OCI-LY3 (cell line): ENCODE data around the gene SH2D3A.

Experiments
- H2AFZ ChIP-seq: fragments of 200-600, 300-600 bp; shearing (Covaris generic); 2 replicates; pipeline ENCODE4 v1.6.0; 2014; ENCODE audit warnings: antibody characterized with exemption, low read depth, low read length
- H3K27ac ChIP-seq: fragments of 200-600, 300-600 bp; sonication (generic); 2 replicates; pipeline ENCODE4 v1.5.1; 2014; ENCODE audit warnings: mild to moderate bottlenecking, low read length, moderate library complexity, mixed read lengths
- H3K27me3 ChIP-seq: fragments of 200-600, 300-600 bp; sonication (generic); 2 replicates; pipeline ENCODE4 v1.6.1; 2014; ENCODE audit warnings: low read depth, low read length, mixed read lengths
- H3K36me3 ChIP-seq: fragments of 200-600, 300-600 bp; sonication (generic); replicated peaks from 2 replicates; pipeline ENCODE3; 2014; ENCODE audit warnings: low read depth, low read length, mixed read lengths
- H3K4me1 ChIP-seq: fragments of 300-600, 200-600 bp; sonication (generic); 2 replicates; pipeline ENCODE4 v1.6.1; 2014; ENCODE audit warnings: low read length, mixed read lengths
- H3K4me2 ChIP-seq: fragments of 200-600, 300-600 bp; sonication (generic); 2 replicates; pipeline ENCODE4 v1.6.1; 2014; ENCODE audit warnings: low read length, mixed read lengths
- H3K4me3 ChIP-seq: fragments of 300-600, 200-600 bp; sonication (generic); 2 replicates; pipeline ENCODE4 v1.5.1; 2014; ENCODE audit warnings: antibody characterized with exemption, mild to moderate bottlenecking, low read length, moderate library complexity
- H3K79me2 ChIP-seq: fragments of 300-600, 200-600 bp; shearing (Covaris generic); 2 replicates; pipeline ENCODE4 v1.6.1; 2014; ENCODE audit warnings: mild to moderate bottlenecking, low read length, mixed read lengths
- H3K9ac ChIP-seq: fragments of 300-600, 200-600 bp; shearing (Covaris generic); 2 replicates; pipeline ENCODE4 v1.6.0; 2014; ENCODE audit warnings: mild to moderate bottlenecking, low read length, moderate library complexity
- H3K9me3 ChIP-seq: fragments of 200-600, 300-600 bp; shearing (Covaris generic); 2 replicates; pipeline ENCODE4 v1.6.1; 2014; ENCODE audit warnings: low read length, mixed read lengths; ENCODE audit not compliant: insufficient read depth
- H4K20me1 ChIP-seq: fragments of 200-600, 300-600 bp; sonication (generic); 2 replicates; pipeline ENCODE4 v1.6.1; 2016; ENCODE audit warnings: low read length, mixed read lengths; ENCODE audit not compliant: insufficient read depth
- CTCF ChIP-seq: fragments of 200-600, 300-600 bp; sonication (generic); IDR thresholded peaks from 2 replicates; pipeline ENCODE4 v1.5.1; 2014; ENCODE audit warnings: antibody characterized with exemption, low read length, low read depth
- EZH2phosphoT487 ChIP-seq: fragments of 200-600 bp; shearing (Covaris generic); IDR thresholded peaks from 2 replicates; pipeline ENCODE4 v1.6.1; 2018; ENCODE audit warnings: antibody characterized with exemption, mixed run types, low read depth

The SH2D3A gene

GRCh38 chr19:6707658-6708018 is 59.6 kb downstream of the SH2D3A start:
- no peak overlapping the region for H3K9ac ChIP-seq
- peaks cover 20% of the 10 kb centered on the region for H3K27me3 ChIP-seq
- H3K4me2 ChIP-seq, result no peak overlapping the region
- H3K4me3 ChIP-seq, result no peak overlapping the region
- TF ChIP-seq EZH2phosphoT487, result no peak
- no peak for TF ChIP-seq CTCF
- no peak overlapping the region for H2AFZ ChIP-seq
- no peak overlapping the region for H3K27ac ChIP-seq
- no peaks in the 10 kb centered on the region for H3K79me2 ChIP-seq
- no peaks in the 10 kb centered on the region for H3K9me3 ChIP-seq
- no peaks in the 10 kb centered on the region for H3K36me3 ChIP-seq
- no peaks in the 10 kb centered on the region for H4K20me1 ChIP-seq
- no peaks in the 10 kb centered on the region for H3K4me1 ChIP-seq

- H3K4me2 ChIP-seq, result no peak overlapping the region
- peaks cover 23% of the 10 kb centered on the region for H3K27me3 ChIP-seq
Observed at GRCh38 chr19:6707011-6707657, 60.1 kb downstream of the SH2D3A start.

GRCh38 chr19:6706633-6706958 is 60.6 kb downstream of the SH2D3A start:
- Histone ChIP-seq H3K4me3 (no peak overlapping the region), H4K20me1 (no peaks in the 10 kb centered on the region), H3K9ac (no peak overlapping the region), H3K36me3 (no peaks in the 10 kb centered on the region), H3K27me3 (peaks cover 23% of the 10 kb centered on the region), H2AFZ (no peak overlapping the region), H3K9me3 (no peaks in the 10 kb centered on the region), H3K79me2 (no peaks in the 10 kb centered on the region), H3K4me2 (no peak overlapping the region), H3K4me1 (no peaks in the 10 kb centered on the region), H3K27ac (no peak overlapping the region)
- TF ChIP-seq EZH2phosphoT487, result no peak
- TF ChIP-seq CTCF, result no peak

More at GRCh38 chr19:6707011-6707657, 60.1 kb downstream of the SH2D3A start:
- H3K4me1 ChIP-seq, result no peaks in the 10 kb centered on the region
- H3K27ac ChIP-seq, result no peak overlapping the region
- H3K4me3 ChIP-seq, result no peak overlapping the region
- H3K9me3 ChIP-seq, result no peaks in the 10 kb centered on the region
- H3K79me2 ChIP-seq, result no peaks in the 10 kb centered on the region
- no peaks in the 10 kb centered on the region for H4K20me1 ChIP-seq
- H3K36me3 ChIP-seq, result no peaks in the 10 kb centered on the region
- no peak overlapping the region for H2AFZ ChIP-seq
- no peak overlapping the region for H3K9ac ChIP-seq
- TF ChIP-seq CTCF (no peak), EZH2phosphoT487 (no peak)

- TF ChIP-seq EZH2phosphoT487 (no peak), CTCF (no peak)
- Histone ChIP-seq H3K4me1 (no peaks in the 10 kb centered on the region), H3K27me3 (peaks cover 18% of the 10 kb centered on the region), H3K27ac (no peak overlapping the region), H3K79me2 (no peaks in the 10 kb centered on the region), H2AFZ (no peak overlapping the region), H3K4me2 (no peak overlapping the region), H3K4me3 (no peak overlapping the region), H3K9ac (no peak overlapping the region), H3K36me3 (no peaks in the 10 kb centered on the region), H3K9me3 (no peaks in the 10 kb centered on the region), H4K20me1 (no peaks in the 10 kb centered on the region)
Observed at GRCh38 chr19:6705931-6706632, 61.2 kb downstream of the SH2D3A start.
